Adipocyte (in vitro differentiated cells): ENCODE data around the gene JAM3.

Experiments used
- DNase-seq: peaks from one replicate; pipeline ENCODE4 v3.0.0-alpha.2; 2015; ENCODE audit warnings: low read depth
- H3K27me3 ChIP-seq: replicated peaks from 2 replicates; pipeline ENCODE4 v1.7.0; 2013; ENCODE audit warnings: mild to moderate bottlenecking, low read length, moderate library complexity; ENCODE audit not compliant: control insufficient read depth, insufficient read depth
- H3K36me3 ChIP-seq: 2 replicates; pipeline ENCODE4 v1.7.0; 2013; ENCODE audit warnings: low read length, mild to moderate bottlenecking, moderate library complexity; ENCODE audit not compliant: control insufficient read depth, insufficient read depth, severe bottlenecking
- H3K4me1 ChIP-seq: 2 replicates; pipeline ENCODE4 v1.7.0; 2013; ENCODE audit warnings: mild to moderate bottlenecking, low read length, moderate library complexity; ENCODE audit not compliant: control insufficient read depth, insufficient read depth
- H3K4me3 ChIP-seq: 2 replicates; pipeline ENCODE4 v1.7.0; 2013; ENCODE audit warnings: mild to moderate bottlenecking, low read length, moderate library complexity
- H3K9ac ChIP-seq: 2 replicates; pipeline ENCODE4 v1.7.0; 2013; ENCODE audit warnings: mild to moderate bottlenecking, low read length, moderate library complexity
- H3K9me3 ChIP-seq: 2 replicates; pipeline ENCODE4 v1.7.0; 2013; ENCODE audit warnings: mild to moderate bottlenecking, low read length, moderate library complexity; ENCODE audit not compliant: control insufficient read depth

JAM3 gene

DNA sequence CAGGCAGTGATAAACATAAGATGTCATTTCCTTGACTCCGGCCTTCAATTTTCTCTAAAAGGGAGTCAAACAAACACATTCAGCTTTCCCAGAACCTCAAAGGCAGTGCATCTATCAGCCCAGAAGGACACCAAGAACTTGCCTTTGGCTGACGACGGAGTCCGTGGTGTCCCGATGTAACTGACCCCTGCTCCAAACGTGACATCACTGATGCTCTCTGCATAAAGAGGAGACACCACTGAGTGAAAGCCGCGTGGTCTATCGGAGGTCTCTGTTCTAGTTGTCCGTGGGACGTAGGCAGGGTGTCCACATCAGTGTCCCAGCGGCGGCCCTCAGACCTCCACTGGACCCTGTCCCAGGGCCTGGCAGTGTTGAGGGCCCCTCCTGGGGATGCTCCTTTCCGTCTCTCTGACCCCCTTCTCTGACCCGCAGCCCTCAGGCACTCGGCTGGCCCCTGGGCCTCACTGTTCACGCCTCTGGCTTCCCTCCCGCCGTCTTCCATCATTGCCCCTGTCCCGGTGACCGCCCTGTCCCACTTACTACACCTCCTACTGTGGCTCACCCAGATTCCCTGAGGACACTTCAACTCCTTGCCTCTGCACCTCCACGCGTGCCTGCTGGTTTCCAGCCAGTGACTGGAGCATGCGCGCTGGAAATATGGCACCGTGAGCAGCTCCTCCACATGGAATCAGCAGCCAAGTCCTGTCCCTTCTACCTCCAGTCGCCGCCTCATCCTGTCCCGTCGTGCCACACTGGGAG is 84.5 kb downstream of the JAM3 start:
- peaks cover 76% of the 10 kb centered on the region for H3K36me3 ChIP-seq
- H3K4me1 ChIP-seq, result peaks cover 7% of the 10 kb centered on the region
- no peak overlapping the region for H3K9ac ChIP-seq
- no peak overlapping the region for H3K4me3 ChIP-seq
- no peaks in the 10 kb centered on the region for H3K27me3 ChIP-seq
- no peak for DNase-seq
- H3K9me3 ChIP-seq, result no peaks in the 10 kb centered on the region

DNA sequence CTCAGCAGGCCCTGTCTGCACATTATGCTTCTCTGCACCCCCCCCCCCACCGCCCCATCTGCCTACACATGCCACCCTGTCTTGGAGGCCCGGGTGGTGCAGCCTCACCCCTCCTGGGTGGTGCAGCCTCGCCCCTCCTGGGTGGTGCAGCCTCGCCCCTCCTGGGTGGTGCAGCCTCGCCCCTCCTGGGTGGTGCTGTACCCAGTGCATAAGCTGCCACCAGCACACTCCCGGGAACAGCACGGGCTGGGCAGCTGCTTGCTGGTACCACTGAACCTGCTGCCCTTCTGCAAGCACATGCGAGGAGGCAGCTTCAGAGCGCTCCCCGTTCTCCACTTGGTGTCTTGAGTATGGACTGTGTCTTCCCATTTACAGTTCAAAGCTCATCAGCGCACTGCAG is 85.6 kb downstream of the JAM3 start:
- no peak overlapping the region for H3K4me3 ChIP-seq
- peaks cover 7% of the 10 kb centered on the region for H3K4me1 ChIP-seq
- no peak for DNase-seq
- no peak overlapping the region for H3K9ac ChIP-seq
- peaks cover 75% of the 10 kb centered on the region for H3K36me3 ChIP-seq
- no peaks in the 10 kb centered on the region for H3K9me3 ChIP-seq
- H3K27me3 ChIP-seq, result no peaks in the 10 kb centered on the region

DNA sequence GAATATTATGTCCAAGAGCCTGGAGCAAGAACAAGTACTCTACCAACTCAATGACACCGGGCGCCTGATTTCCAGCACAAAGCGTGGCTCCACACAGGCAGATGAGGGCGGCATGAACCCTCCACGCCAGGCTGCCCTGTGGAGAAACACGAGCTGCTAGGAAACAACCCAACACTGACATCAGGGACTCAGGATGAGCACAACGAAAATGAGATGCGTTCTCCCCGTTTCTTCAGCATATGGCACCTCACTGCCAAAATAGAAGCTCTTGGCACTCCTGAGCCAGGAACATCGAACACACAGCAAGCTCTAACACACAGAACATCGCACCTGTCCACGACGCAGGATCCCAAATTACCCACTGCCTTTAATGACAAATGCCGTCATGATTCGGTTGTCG is 86.6 kb downstream of the JAM3 start:
- Histone ChIP-seq H3K4me1 (peaks cover 4% of the 10 kb centered on the region), H3K4me3 (no peak overlapping the region), H3K9me3 (no peaks in the 10 kb centered on the region), H3K9ac (no peak overlapping the region), H3K27me3 (no peaks in the 10 kb centered on the region), H3K36me3 (peaks cover 80% of the 10 kb centered on the region)
- DNase-seq, result no peak

DNA sequence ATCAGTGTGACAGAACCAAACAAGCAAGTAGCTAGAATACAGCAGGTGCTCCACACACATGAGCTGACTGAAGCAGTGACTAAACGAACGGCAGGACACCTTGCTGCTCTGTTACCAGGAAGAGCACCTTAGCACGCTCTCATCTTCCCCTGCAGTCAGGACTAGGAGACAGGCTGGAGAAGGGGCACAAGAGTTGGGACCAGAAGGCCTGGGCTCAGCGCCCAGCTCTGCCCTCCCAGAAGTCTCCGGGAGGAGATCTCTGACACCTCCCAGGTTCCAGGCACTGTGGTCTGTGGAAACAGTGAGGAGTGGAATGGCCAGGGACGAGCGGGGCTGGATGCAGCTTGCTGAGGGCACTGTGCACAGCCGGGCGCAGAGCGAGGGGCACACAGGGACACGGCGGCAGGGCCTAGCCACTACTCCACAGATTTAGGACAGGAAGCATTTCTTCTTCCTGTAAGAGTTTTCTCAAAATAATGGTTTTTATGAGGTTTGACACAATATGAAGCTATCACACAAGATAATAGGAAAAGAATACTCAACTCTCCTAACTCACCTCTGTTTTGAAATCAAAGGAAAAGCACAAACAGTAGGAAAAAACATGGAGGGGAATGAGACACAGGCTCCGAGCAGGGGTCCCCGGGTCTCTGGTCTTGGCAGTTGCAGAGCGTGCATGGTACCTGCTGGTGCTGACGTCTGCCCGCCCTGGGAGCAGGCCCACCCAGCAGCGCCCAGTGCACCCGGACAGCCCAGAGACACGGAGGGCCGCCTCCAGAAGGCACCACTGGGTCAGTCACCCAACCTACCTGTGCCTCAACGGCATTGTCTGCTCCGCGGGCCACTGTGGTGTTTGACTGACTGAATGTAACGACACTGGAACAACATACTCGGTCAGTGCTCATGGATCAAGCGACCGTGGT is 87.3 kb downstream of the JAM3 start:
- Histone ChIP-seq H3K36me3 (peaks cover 77% of the 10 kb centered on the region), H3K4me1 (no peaks in the 10 kb centered on the region), H3K27me3 (no peaks in the 10 kb centered on the region), H3K4me3 (no peak overlapping the region), H3K9ac (no peak overlapping the region), H3K9me3 (no peaks in the 10 kb centered on the region)
- DNase-seq, result no peak

DNA sequence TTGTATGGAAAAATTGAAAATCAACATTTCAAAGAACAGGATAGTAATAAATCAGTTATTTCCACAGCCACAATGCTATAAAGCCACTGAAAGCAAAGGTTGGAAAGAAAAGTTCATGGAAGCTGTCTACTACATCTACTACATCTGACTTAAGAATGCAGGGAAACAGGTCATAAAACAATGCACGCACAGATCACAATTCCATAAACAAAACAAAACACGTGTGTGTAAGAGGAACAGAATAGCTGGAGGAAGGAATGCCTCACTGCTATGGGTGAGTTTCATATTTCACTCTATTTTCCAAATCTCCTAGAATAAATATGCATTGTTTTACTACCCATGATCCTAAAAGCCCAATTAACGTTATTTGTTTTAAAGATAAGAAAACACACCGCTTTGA is 88.6 kb downstream of the JAM3 start:
- Histone ChIP-seq H3K27me3 (no peaks in the 10 kb centered on the region), H3K4me3 (no peak overlapping the region), H3K4me1 (no peaks in the 10 kb centered on the region), H3K9me3 (no peaks in the 10 kb centered on the region), H3K9ac (no peak overlapping the region), H3K36me3 (peaks cover 79% of the 10 kb centered on the region)
- peak; percentile 50 for DNase-seq

DNA sequence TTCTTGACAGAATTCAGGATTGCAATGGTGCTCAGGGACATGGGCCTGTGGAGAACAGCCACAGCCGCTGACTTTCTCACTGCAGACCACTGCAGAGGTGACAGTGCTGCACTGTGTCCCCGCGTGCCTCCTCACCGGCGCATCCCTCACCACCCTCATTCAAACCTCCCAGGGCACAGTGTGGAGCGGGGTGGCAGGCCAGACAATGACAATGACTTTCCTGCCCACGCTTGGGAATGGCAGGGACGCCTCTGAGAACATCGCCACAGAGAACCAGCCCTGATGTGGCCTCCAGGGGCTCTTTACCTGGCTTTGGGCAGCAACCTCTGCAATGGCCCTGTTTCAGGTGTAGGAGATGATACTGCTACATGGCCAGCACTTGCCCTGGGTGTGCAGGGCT is 89.2 kb downstream of the JAM3 start:
- Histone ChIP-seq H3K27me3 (no peaks in the 10 kb centered on the region), H3K9me3 (no peaks in the 10 kb centered on the region), H3K4me1 (no peaks in the 10 kb centered on the region), H3K4me3 (no peak overlapping the region), H3K9ac (no peak overlapping the region), H3K36me3 (peaks cover 79% of the 10 kb centered on the region)
- DNase-seq, result no peak

DNA sequence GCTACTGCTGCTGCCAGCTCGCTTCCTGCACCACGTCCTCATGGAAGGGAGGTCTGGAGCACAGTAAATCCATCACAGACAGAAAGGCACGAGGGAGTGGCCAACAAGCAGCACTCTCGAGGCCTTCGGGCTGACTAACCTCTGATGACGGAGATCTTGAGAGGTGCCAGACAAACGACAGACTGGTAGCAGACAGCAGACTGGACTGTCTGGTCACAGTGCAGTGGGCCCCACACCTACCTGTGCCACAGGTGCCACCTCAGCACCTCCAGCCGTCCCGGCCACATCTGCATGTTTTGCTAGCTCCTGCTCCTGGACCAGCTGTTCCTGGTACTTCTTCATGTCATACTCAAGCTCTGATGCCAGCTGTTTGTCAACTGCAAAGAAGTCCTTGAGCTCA is 90.8 kb downstream of the JAM3 start:
- no peaks in the 10 kb centered on the region for H3K9me3 ChIP-seq
- no peak overlapping the region for H3K4me3 ChIP-seq
- peaks cover 68% of the 10 kb centered on the region for H3K36me3 ChIP-seq
- H3K4me1 ChIP-seq, result no peaks in the 10 kb centered on the region
- no peak for DNase-seq
- no peaks in the 10 kb centered on the region for H3K27me3 ChIP-seq
- H3K9ac ChIP-seq, result no peak overlapping the region

DNA sequence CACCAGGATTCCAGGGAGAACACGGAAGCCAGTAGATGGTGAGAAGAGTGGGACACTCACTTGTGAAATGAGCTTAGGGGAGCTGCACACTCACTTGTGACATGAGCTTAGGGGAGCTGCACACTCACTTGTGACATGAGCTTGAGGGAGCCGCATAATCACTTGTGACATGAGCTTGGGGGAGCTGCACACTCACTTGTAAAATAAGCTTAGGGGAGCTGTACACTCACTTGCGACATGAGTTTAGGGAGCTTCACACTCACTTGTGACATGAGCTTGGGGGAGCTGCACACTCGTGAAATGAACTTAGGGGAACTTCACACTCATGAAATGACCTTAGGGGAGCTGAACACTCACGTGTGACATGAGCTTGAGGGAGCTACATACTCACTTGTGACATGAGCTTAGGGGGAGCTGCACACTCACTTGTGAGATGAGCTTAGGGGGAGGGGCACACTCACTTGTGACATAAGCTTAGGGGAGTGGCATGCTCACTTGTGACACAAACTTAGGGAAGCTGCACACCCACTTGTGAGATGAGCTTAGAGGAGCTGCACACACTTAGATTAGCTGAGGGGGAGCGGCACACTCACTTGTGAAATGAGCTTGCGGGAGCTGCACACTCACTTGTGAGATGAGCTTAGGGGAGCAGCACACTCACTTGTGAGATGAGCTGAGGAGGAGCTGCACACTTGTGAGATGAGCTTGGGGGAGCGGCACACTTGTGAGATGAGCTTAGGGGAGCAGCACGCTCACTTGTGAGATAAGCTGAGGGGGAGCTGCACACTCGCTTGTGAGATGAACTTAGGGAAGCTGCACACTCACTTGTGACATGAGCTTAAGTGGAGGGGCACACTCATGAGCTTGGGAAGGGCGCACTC is 95.9 kb downstream of the JAM3 start:
- no peak overlapping the region for H3K9ac ChIP-seq
- no peaks in the 10 kb centered on the region for H3K9me3 ChIP-seq
- H3K4me1 ChIP-seq, result no peaks in the 10 kb centered on the region
- no peaks in the 10 kb centered on the region for H3K27me3 ChIP-seq
- no peak overlapping the region for H3K4me3 ChIP-seq
- peaks cover 54% of the 10 kb centered on the region for H3K36me3 ChIP-seq
- DNase-seq, result no peak

DNA sequence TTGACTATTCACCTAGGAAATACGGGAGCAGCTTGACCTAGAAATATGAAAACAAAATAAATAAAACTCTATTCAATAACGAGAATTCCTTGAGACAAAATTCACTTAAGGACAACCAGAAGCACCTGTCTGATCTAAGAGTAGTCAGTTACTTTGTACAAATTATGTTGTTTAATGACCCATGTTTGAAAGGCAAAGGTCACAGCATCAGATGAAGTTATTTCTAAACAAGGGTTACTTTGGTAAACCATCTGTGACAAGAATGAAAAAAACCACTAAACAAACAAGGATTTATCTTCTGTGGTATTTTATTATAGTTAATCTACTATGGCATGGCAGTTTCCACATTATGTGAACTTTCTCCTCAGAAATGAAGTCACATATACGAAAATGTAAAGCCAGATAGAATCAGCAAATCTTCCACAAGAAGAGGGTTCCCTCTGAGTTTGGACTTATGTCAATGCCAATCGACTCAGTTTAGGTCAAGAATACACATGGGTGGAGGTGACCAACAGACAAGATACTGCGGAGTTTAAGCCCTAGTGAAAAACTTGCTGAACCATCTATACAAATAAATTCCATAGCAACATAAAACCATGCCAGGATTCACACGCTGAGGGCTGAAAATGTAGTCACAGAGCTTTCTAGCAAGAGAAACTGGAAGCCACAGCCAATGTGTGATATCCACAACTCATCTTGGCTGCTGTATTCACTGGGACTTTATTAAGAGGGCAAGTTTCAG is 101.5 kb downstream of the JAM3 start:
- DNase-seq, result no peak
- no peak overlapping the region for H3K9ac ChIP-seq
- no peaks in the 10 kb centered on the region for H3K9me3 ChIP-seq
- peaks cover 31% of the 10 kb centered on the region for H3K36me3 ChIP-seq
- H3K4me1 ChIP-seq, result peaks cover 18% of the 10 kb centered on the region
- no peaks in the 10 kb centered on the region for H3K27me3 ChIP-seq
- no peak overlapping the region for H3K4me3 ChIP-seq

DNA sequence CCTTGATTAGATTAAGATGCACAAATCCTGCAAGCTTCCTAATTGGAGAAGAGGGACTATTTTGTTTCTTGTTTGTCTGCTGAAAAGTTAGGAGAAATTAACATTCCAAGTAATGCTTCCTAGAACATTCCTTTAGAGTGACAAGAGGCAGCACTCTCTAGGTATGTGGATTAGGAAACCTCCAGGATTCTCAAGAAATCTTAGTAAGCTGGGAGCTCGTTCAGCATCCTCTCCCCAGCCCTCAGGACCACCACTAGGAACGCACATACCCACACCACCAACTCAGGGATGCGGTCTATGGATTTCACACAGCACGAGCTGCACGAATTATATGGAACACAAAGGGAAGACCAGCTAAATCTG is 102.0 kb downstream of the JAM3 start:
- Histone ChIP-seq H3K36me3 (peaks cover 31% of the 10 kb centered on the region), H3K9me3 (no peaks in the 10 kb centered on the region), H3K9ac (no peak overlapping the region), H3K4me3 (no peak overlapping the region), H3K4me1 (peaks cover 19% of the 10 kb centered on the region), H3K27me3 (no peaks in the 10 kb centered on the region)
- peak; percentile 63 for DNase-seq
